Bronchial epithelial cell (primary cell): ENCODE data around the gene HSPB1. TPM values are rescaled to one million over a fixed set of nuclear protein-coding genes. Genes with fewer than 3 reads are reported as not detected.

ENCODE experiments used
- DNase-seq: peaks from one replicate; pipeline ENCODE4 v3.0.0-alpha.2; 2010; ENCODE audit warnings: low read depth
- FAIRE-seq: peaks from 2 replicates; lab custom pipeline; 2011; peaks lifted over from hg19 to GRCh38; lab: Jason Lieb, UNC
- H3K27me3 ChIP-seq: 2 replicates; pipeline ENCODE4 v1.5.1; 2011; ENCODE audit warnings: low read length; ENCODE audit not compliant: control insufficient read depth, insufficient read depth
- H3K36me3 ChIP-seq: 2 replicates; pipeline ENCODE4 v1.5.1; 2011; ENCODE audit warnings: low read length; ENCODE audit not compliant: control insufficient read depth, insufficient read depth
- H3K4me3 ChIP-seq: 2 replicates; pipeline ENCODE4 v1.5.1; 2011; ENCODE audit warnings: mild to moderate bottlenecking, low read depth, low read length, control low read depth
- CTCF ChIP-seq: IDR thresholded peaks from 2 replicates; pipeline ENCODE4 v1.5.1; 2011; ENCODE audit warnings: mild to moderate bottlenecking, moderate library complexity, low read length, control low read depth, inconsistent platforms; ENCODE audit not compliant: insufficient read depth, severe bottlenecking
- total RNA-seq: library from RNA; depleted of rRNA; stranded (reverse); fragments of >200 nt; gene quantifications from 2 replicates; pipeline ENCODE4 v1.2.1, GENCODE V29; 2014

The HSPB1 gene
- total RNA-seq, 1 donor from 2014 or later: 36.1 TPM

DNA sequence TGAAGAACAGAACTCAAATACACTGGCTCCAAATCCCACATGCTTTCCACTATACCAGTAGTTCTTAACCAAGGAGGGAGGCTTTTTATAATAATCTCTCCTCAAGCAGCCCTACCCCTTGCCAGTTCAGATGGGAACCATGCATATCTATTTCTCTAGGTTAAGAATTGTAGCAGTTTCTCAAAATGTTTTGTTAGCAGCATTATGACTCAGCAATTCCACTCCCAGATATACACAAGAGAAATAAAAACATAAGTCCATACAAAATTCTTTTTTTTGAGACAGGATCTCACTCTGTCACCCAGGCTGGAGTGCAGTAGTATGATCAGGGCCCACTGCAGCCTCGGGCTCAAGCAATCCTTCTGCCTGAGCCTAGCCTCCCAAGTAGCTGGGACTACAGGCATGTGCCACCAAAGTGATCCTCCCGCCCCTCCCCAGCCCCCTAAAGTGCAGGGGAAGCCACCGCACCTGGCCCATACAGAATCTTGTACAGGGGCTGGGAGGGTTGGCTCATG, 38.2 kb downstream of the HSPB1 start:
- no peak for TF ChIP-seq CTCF
- Histone ChIP-seq H3K36me3 (peaks cover 14% of the 10 kb centered on the region), H3K4me3 (no peak overlapping the region), H3K27me3 (no peaks in the 10 kb centered on the region)
- DNase-seq (no peak), FAIRE-seq (no peak)

DNA sequence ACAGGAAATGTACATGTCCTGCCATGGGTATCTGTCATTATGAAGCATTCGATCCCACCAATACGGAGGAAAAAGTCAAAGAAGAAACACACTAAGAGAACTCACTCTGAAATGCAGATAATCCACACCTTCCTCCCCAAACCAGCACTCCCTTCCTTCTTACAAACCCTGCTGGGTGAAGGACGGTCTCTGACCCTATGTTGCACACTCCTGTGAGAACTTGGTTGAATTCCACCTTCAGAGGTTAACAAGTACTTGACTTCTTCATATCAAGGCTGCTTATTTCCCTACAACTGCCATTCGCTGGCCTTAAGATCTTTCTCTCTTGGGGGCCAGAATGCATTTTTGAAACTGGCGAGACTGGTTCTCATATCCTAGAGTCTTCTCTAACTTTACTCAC, 39.7 kb downstream of the HSPB1 start:
- H3K27me3 ChIP-seq: no peaks in the 10 kb centered on the region
- H3K4me3 ChIP-seq: no peak overlapping the region
- TF ChIP-seq CTCF: no peak
- peaks cover 21% of the 10 kb centered on the region for H3K36me3 ChIP-seq
- FAIRE-seq: no peak
- DNase-seq: no peak

DNA sequence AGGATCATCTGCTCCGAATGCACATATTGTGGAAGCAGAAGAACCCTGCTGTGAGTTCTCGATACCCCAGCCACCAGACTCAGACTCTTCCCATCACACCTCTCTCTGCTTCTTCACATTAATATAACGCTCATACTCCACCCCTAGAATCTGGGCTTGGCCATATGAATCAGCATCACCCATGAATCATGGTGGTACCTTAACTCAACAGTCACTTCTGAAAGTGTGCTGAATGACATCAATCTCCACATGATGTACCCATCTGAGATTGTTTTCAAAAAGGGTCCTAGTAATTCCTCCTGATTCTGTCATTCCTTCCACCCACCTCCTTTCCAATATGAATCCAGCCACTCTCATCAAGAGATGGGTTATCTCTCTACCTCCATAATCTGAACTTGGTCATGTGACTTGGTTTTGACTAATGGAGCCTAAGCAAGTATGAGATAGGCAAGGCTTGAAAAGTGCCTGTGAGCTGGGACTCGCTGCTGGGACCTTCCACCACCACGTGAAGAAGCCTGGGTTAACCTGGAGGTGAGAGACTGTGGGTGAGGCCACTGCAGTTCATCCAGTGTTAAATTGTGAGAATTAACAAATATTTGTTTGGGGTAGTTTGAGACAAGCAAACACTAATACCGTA, 40.9 kb downstream of the HSPB1 start:
- Histone ChIP-seq H3K4me3 (no peak overlapping the region), H3K27me3 (no peaks in the 10 kb centered on the region), H3K36me3 (peaks cover 21% of the 10 kb centered on the region)
- TF ChIP-seq CTCF: no peak
- peak; percentile 80 for DNase-seq
- FAIRE-seq: no peak

- no peak for FAIRE-seq
- no peak for DNase-seq
- Histone ChIP-seq H3K27me3 (no peaks in the 10 kb centered on the region), H3K36me3 (peaks cover 21% of the 10 kb centered on the region), H3K4me3 (no peak overlapping the region)
- TF ChIP-seq CTCF: no peak
These were observed 41.5 kb downstream of the HSPB1 start for GRCh38 chr7:76343931-76344321.

GRCh38 chr7:76346097-76346496, 43.6 kb downstream of the HSPB1 start:
- Histone ChIP-seq H3K27me3 (no peaks in the 10 kb centered on the region), H3K4me3 (no peak overlapping the region), H3K36me3 (peaks cover 24% of the 10 kb centered on the region)
- no peak for TF ChIP-seq CTCF
- no peak for FAIRE-seq
- no peak for DNase-seq

DNA sequence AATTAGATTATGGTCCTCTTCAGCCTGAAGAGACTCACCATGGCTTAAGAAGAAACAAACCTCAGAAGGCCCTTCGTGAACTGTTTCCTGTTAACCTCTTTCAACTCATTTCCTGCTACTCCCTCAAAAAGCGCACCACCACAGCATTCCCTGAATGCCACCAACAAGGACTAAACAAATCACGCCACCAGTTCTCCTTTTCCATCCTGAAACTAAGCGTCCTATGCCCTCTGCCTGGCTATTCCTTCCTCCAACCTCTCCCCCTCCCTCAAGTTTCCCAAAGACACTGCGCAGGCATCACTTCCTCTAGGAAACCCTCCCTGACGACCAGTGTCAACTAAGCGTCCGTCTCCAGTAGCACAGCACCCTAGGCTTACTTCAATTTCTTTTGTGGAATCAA, 44.3 kb downstream of the HSPB1 start:
- no peak for TF ChIP-seq CTCF
- H3K4me3 ChIP-seq: no peak overlapping the region
- no peak for DNase-seq
- no peak for FAIRE-seq
- H3K27me3 ChIP-seq: no peaks in the 10 kb centered on the region
- peaks cover 26% of the 10 kb centered on the region for H3K36me3 ChIP-seq
